GM19468 (cell line): ENCODE measurements around the gene RERE.
"Not testable (repeated sequence)": the region's sequence is repeated elsewhere in the genome, so short reads cannot be mapped to it uniquely, and the experiment has no call there.

ENCODE experiments used
- ATAC-seq: cut with Tn5 transposase; IDR thresholded peaks from one replicate; pipeline ENCODE4 v1.9.1; 2021; ENCODE audit warnings: mild to moderate bottlenecking, moderate library complexity, moderate number of reproducible peaks; ENCODE audit not compliant: unreplicated experiment; ENCODE audit errors: extremely low read depth

RERE gene

GRCh38 chr1:8509579-8509978 lies 307.9 kb downstream of the RERE start:
- no peak for ATAC-seq

- ATAC-seq: no peak
Measured at GRCh38 chr1:8506995-8507615, 310.3 kb downstream of the RERE start.

- ATAC-seq: no peak
Measured at GRCh38 chr1:8506456-8506855, 311.0 kb downstream of the RERE start.

- no peak for ATAC-seq
Measured at GRCh38 chr1:8503842-8504241, 313.6 kb downstream of the RERE start.

- not testable (repeated sequence) for ATAC-seq
Measured at GRCh38 chr1:8502949-8503348, 314.5 kb downstream of the RERE start.

- no peak for ATAC-seq
Measured at GRCh38 chr1:8497210-8497819, 320.1 kb downstream of the RERE start.

GRCh38 chr1:8496473-8496872 lies 321.0 kb downstream of the RERE start:
- no peak for ATAC-seq

- no peak for ATAC-seq
Measured at GRCh38 chr1:8495928-8496401, 321.5 kb downstream of the RERE start.

- ATAC-seq: no peak
Measured at GRCh38 chr1:8494681-8495080, 322.8 kb downstream of the RERE start.

- no peak for ATAC-seq
Measured at GRCh38 chr1:8493916-8494540, 323.4 kb downstream of the RERE start.

- no peak for ATAC-seq
Measured at GRCh38 chr1:8487249-8487648, 330.2 kb downstream of the RERE start.

- ATAC-seq: no peak
Measured at GRCh38 chr1:8486047-8486446, 331.4 kb downstream of the RERE start.

- no peak for ATAC-seq
Measured at GRCh38 chr1:8483586-8483985, 333.9 kb downstream of the RERE start.

- ATAC-seq: no peak
Measured at GRCh38 chr1:8482979-8483381, 334.5 kb downstream of the RERE start.

- no peak for ATAC-seq
Measured at GRCh38 chr1:8481650-8482380, 335.6 kb downstream of the RERE start.

- ATAC-seq: no peak
Measured at GRCh38 chr1:8478566-8478965, 338.9 kb downstream of the RERE start.

GRCh38 chr1:8477983-8478362 lies 339.5 kb downstream of the RERE start:
- ATAC-seq: no peak

- peak; percentile 54 for ATAC-seq
Measured at GRCh38 chr1:8477166-8477982, 340.1 kb downstream of the RERE start.

GRCh38 chr1:8476006-8476405 lies 341.4 kb downstream of the RERE start:
- ATAC-seq: no peak

GRCh38 chr1:8474369-8474768 lies 343.1 kb downstream of the RERE start:
- no peak for ATAC-seq
